ENCODE measurements around the gene DHRS12. TPM values are rescaled to one million over a fixed set of nuclear protein-coding genes. Genes with fewer than 3 reads are reported as not detected.

Gene DHRS12
- total RNA-seq, 2 experiments from 2014 or later = 10.0 to 14.8 TPM

DNA sequence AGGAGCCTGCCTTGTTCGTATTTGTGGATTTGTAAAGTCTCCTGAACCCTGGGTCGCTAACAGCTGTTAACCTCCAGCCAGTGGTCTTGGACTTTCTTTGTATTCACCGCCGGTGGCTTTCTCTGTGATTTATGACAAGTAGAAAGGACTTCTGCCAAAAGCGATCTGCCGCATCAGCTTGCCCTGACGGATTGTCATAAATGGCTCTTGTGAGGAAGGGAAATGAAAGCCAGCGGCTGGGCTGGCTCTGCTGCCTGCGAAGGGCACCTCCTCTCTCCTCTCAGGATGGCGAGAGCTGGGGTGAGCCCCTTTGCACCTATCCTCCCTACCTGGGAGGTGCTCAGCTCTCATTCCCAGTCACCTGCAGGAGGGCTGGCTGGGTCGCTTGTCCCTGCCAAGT, 25.6 kb downstream of the DHRS12 start:
- no peak overlapping the region for H3K27ac Mint-ChIP-seq
- DNase-seq (no peak), ATAC-seq (ENCODE audit: poor library complexity) (no peak)
- TF ChIP-seq, protein P1, sequence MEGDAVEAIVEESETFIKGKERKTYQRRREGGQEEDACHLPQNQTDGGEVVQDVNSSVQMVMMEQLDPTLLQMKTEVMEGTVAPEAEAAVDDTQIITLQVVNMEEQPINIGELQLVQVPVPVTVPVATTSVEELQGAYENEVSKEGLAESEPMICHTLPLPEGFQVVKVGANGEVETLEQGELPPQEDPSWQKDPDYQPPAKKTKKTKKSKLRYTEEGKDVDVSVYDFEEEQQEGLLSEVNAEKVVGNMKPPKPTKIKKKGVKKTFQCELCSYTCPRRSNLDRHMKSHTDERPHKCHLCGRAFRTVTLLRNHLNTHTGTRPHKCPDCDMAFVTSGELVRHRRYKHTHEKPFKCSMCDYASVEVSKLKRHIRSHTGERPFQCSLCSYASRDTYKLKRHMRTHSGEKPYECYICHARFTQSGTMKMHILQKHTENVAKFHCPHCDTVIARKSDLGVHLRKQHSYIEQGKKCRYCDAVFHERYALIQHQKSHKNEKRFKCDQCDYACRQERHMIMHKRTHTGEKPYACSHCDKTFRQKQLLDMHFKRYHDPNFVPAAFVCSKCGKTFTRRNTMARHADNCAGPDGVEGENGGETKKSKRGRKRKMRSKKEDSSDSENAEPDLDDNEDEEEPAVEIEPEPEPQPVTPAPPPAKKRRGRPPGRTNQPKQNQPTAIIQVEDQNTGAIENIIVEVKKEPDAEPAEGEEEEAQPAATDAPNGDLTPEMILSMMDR (IDR thresholded peaks at IDR 0.05) = no peak
- no peaks in the 10 kb centered on the region for H3K27me3 Mint-ChIP-seq
- POLR2A ChIA-PET = no interaction called here
- H3K4me1 Mint-ChIP-seq (ENCODE audit: low read depth) = no peaks in the 10 kb centered on the region
- intact Hi-C loops (cut with DNase I, micrococcal nuclease) = no loop called here
- Histone ChIP-seq H3K4me3 (ENCODE audit: low read length) (no peak overlapping the region), H3K36me3 (ENCODE audit: insufficient read depth, low read length) (peaks cover 6% of the 10 kb centered on the region), H3K4me1 (ENCODE audit: insufficient read depth, low read length) (no peaks in the 10 kb centered on the region), H3K9me3 (ENCODE audit: control insufficient read depth in 1 of 2, insufficient read depth in 1 of 2, low read length in 2 of 2) (no peaks in the 10 kb centered on the region), H3K27ac (ENCODE audit: low read depth in 1 of 2, low read length in 2 of 2) (no peak overlapping the region), H3K27me3 (ENCODE audit: control insufficient read depth in 1 of 2, insufficient read depth in 2 of 2, low read length in 2 of 2) (no peaks in the 10 kb centered on the region)
- H3K9me3 Mint-ChIP-seq = no peaks in the 10 kb centered on the region
- H3K4me3 Mint-ChIP-seq = no peak overlapping the region
- CTCF ChIA-PET = no interaction called here
- peaks cover 9% of the 10 kb centered on the region for H3K36me3 Mint-ChIP-seq (ENCODE audit: low read depth)

DNA sequence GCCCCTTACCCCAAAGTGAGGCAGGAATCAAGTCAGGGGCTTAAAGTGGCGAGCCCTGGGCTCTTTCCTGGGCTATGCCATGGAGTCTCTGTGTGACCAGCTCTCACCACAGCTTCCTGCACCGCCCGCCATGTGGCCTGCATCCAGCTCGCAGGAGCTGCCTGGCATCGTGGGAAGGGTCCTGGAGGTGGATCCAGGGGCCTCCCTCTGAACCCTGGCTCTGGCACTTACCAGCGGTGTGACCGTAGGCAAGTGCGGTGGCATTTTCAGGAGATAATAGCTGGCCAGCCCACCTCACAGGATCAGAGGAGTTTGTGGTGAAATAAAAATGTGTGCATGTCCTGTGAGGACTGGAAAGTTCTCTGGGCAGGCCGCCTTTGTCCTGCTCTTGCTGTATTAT, 26.0 kb downstream of the DHRS12 start:
- Histone ChIP-seq H3K4me1 (ENCODE audit: insufficient read depth, low read length) (no peaks in the 10 kb centered on the region), H3K9me3 (ENCODE audit: control insufficient read depth in 1 of 2, insufficient read depth in 1 of 2, low read length in 2 of 2) (no peaks in the 10 kb centered on the region), H3K27me3 (ENCODE audit: control insufficient read depth in 1 of 2, insufficient read depth in 2 of 2, low read length in 2 of 2) (no peaks in the 10 kb centered on the region), H3K36me3 (ENCODE audit: insufficient read depth, low read length) (peaks cover 9% of the 10 kb centered on the region), H3K27ac (ENCODE audit: low read depth in 1 of 2, low read length in 2 of 2) (no peak overlapping the region), H3K4me3 (ENCODE audit: low read length) (no peak overlapping the region)
- intact Hi-C loops (cut with DNase I, micrococcal nuclease) = no loop called here
- TF ChIP-seq, protein P1 (IDR thresholded peaks at IDR 0.05) = no peak
- DNase-seq (no peak), ATAC-seq (ENCODE audit: poor library complexity) (no peak)
- Mint-ChIP-seq H3K4me3 (no peak overlapping the region), H3K27ac (no peak overlapping the region), H3K9me3 (no peaks in the 10 kb centered on the region), H3K36me3 (ENCODE audit: low read depth) (peaks cover 11% of the 10 kb centered on the region), H3K27me3 (no peaks in the 10 kb centered on the region), H3K4me1 (ENCODE audit: low read depth) (no peaks in the 10 kb centered on the region)
- ChIA-PET CTCF (no interaction called here), POLR2A (no interaction called here)

DNA sequence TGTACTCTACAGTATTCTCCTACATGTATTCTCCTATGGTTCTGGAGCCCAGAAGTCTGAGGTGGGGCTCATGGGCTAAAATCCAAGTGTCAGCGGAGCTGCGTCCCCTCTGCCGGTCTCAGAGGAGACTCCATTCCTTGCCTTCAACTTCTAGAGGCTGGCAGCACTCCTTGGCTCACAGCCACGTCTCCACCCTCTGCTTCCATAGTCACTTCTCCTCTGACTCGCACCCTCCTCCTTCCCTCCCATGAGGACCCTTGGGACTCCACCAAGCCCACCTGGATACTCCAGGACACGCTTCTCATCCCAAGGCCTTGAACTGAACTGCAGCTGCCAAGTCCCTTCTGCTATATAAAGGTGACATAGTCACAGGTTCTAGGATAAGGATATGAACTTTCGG, 27.8 kb downstream of the DHRS12 start:
- ChIA-PET CTCF (no interaction called here), POLR2A (no interaction called here)
- TF ChIP-seq, protein P1 (IDR thresholded peaks at IDR 0.05) = no peak
- H3K27me3 ChIP-seq (ENCODE audit: control insufficient read depth in 1 of 2, insufficient read depth in 2 of 2, low read length in 2 of 2) = no peaks in the 10 kb centered on the region
- intact Hi-C loops (cut with DNase I, micrococcal nuclease) = no loop called here
- no peaks in the 10 kb centered on the region for H3K4me1 ChIP-seq (ENCODE audit: insufficient read depth, low read length)
- H3K27me3 Mint-ChIP-seq = no peaks in the 10 kb centered on the region
- peaks cover 20% of the 10 kb centered on the region for H3K36me3 ChIP-seq (ENCODE audit: insufficient read depth, low read length)
- H3K27ac Mint-ChIP-seq = no peak overlapping the region
- no peak overlapping the region for H3K27ac ChIP-seq (ENCODE audit: low read depth in 1 of 2, low read length in 2 of 2)
- DNase-seq = no peak
- no peak overlapping the region for H3K4me3 Mint-ChIP-seq
- no peak for ATAC-seq (ENCODE audit: poor library complexity)
- peaks cover 23% of the 10 kb centered on the region for H3K36me3 Mint-ChIP-seq (ENCODE audit: low read depth)
- no peaks in the 10 kb centered on the region for H3K9me3 ChIP-seq (ENCODE audit: control insufficient read depth in 1 of 2, insufficient read depth in 1 of 2, low read length in 2 of 2)
- no peaks in the 10 kb centered on the region for H3K4me1 Mint-ChIP-seq (ENCODE audit: low read depth)
- no peaks in the 10 kb centered on the region for H3K9me3 Mint-ChIP-seq
- H3K4me3 ChIP-seq (ENCODE audit: low read length) = no peak overlapping the region
